Raji (cell line): ENCODE measurements around the gene SLC51A.

Experiments used
- POLR2A ChIP-seq: IDR thresholded peaks from 2 replicates; pipeline ENCODE4 v1.6.1; 2011; ENCODE audit warnings: low read depth, low read length, control low read depth; ENCODE audit not compliant: insufficient read depth

Gene SLC51A

GRCh38 chr3:196222876-196223595 is 6.7 kb downstream of the SLC51A start:
- TF ChIP-seq POLR2A, result no peak

- TF ChIP-seq POLR2A, result no peak
Observed at GRCh38 chr3:196225086-196225485, 8.8 kb downstream of the SLC51A start.

GRCh38 chr3:196225763-196226364 is 9.5 kb downstream of the SLC51A start:
- no peak for TF ChIP-seq POLR2A

- no peak for TF ChIP-seq POLR2A
Observed at GRCh38 chr3:196227121-196227561, 10.8 kb downstream of the SLC51A start.

GRCh38 chr3:196227629-196228493 is 11.5 kb downstream of the SLC51A start:
- TF ChIP-seq POLR2A, result no peak

- no peak for TF ChIP-seq POLR2A
Observed at GRCh38 chr3:196232154-196232881, 16.0 kb downstream of the SLC51A start.

GRCh38 chr3:196232882-196233251 is 16.5 kb downstream of the SLC51A start:
- no peak for TF ChIP-seq POLR2A

- no peak for TF ChIP-seq POLR2A
Observed at GRCh38 chr3:196235452-196236122, 19.3 kb downstream of the SLC51A start.

GRCh38 chr3:196236223-196236622 is 19.9 kb downstream of the SLC51A start:
- TF ChIP-seq POLR2A, result no peak

GRCh38 chr3:196237203-196237602 is 20.9 kb downstream of the SLC51A start:
- TF ChIP-seq POLR2A, result no peak

GRCh38 chr3:196238612-196239560 is 22.6 kb downstream of the SLC51A start:
- no peak for TF ChIP-seq POLR2A

- no peak for TF ChIP-seq POLR2A
Observed at GRCh38 chr3:196240424-196240823, 24.1 kb downstream of the SLC51A start.

- TF ChIP-seq POLR2A, result no peak
Observed at GRCh38 chr3:196241704-196242103, 25.4 kb downstream of the SLC51A start.

GRCh38 chr3:196246612-196247308 is 30.4 kb downstream of the SLC51A start:
- TF ChIP-seq POLR2A, result no peak
